K562 (cell line): Measurements from ENCODE around the gene SUCNR1. TPM values are rescaled to one million over a fixed set of nuclear protein-coding genes. Genes with fewer than 3 reads are reported as not detected.

Experiments
- ATAC-seq: fragments of 200-7000 bp; cut with Tn5 transposase; 3 replicates; pipeline ENCODE4 v1.9.1; 2020; ENCODE audit warnings: moderate library complexity
- BruUV-seq: library from RNA; stranded (reverse); fragments of 400-500 nt; replicated peaks from 2 replicates; lab custom pipeline; 2021; lab: Mats Ljungman, UMichigan
- CTCF ChIA-PET: fragments of 300-600 bp; formaldehyde crosslinking; extraction: SDS; loops from one replicate; lab custom pipeline; 2021; ENCODE audit warnings: low intra/inter-chr PET ratio; lab: Yijun Ruan, JAX
- POLR2A ChIA-PET: fragments of 300-600, 350-650 bp; sonication (Branson Sonifier 250); formaldehyde crosslinking; extraction: SDS; loops from one replicate; lab custom pipeline; 2021; ENCODE audit warnings: antibody characterized with exemption, inconsistent platforms; lab: Yijun Ruan, JAX
- DNase-seq, 4 experiments: peaks; one replicate each; pipeline versions ENCODE4 v3.0.0 to v3.0.0-alpha.2; 2011 to 2018; ENCODE audit warnings: low spot score in 3 of 4, mixed read lengths in 3 of 4; ENCODE audit errors: extremely low read depth in 1 of 4
- FAIRE-seq: peaks from 2 replicates; lab custom pipeline; 2011; peaks lifted over from hg19 to GRCh38; lab: Jason Lieb, UNC
- H2AFZ ChIP-seq: 2 replicates; pipeline ENCODE4 v1.6.0; 2011; ENCODE audit warnings: low read depth, low read length, control low read depth, inconsistent platforms
- H3K27ac ChIP-seq: fragments of 200-600 bp; 3 replicates; pipeline ENCODE4 v1.8.0; 2011; ENCODE audit warnings: low read depth, mild to moderate bottlenecking, control low read depth, inconsistent platforms, low read length, moderate library complexity, mixed read lengths; ENCODE audit errors: extremely low read depth
- H3K27me3 ChIP-seq, 2 experiments: fragments of 300-600 bp in 1 of 2; 2 replicates in 1 of 2; 3 replicates in 1 of 2; pipeline versions ENCODE4 v1.6.0 to v1.8.0; 2011; ENCODE audit warnings: inconsistent platforms in 2 of 2, low read length in 2 of 2, mild to moderate bottlenecking in 1 of 2, mixed read lengths in 1 of 2, moderate library complexity in 1 of 2; ENCODE audit not compliant: control insufficient read depth in 2 of 2, insufficient read depth in 2 of 2
- H3K36me3 ChIP-seq: fragments of 300-600 bp; 3 replicates; pipeline ENCODE4 v1.8.0; 2011; ENCODE audit warnings: mild to moderate bottlenecking, low read length, inconsistent platforms; ENCODE audit not compliant: control insufficient read depth, insufficient read depth
- H3K4me1 ChIP-seq, 2 experiments: fragments of 200-600 bp in 1 of 2; replicated peaks in 1 of 2; 2 replicates in 1 of 2; 3 replicates in 1 of 2; pipeline versions ENCODE4 v1.5.1 to v1.8.0; 2011; ENCODE audit warnings: inconsistent platforms in 2 of 2, low read length in 2 of 2, mild to moderate bottlenecking in 1 of 2, mixed read lengths in 1 of 2, moderate library complexity in 1 of 2; ENCODE audit not compliant: control insufficient read depth in 2 of 2, insufficient read depth in 2 of 2
- H3K4me2 ChIP-seq: 2 replicates; pipeline ENCODE4 v1.6.1; 2011; ENCODE audit warnings: low read length, control low read depth, inconsistent platforms, mixed read lengths; ENCODE audit not compliant: insufficient read depth
- H3K4me3 ChIP-seq: fragments of 200-600 bp; sonication (generic), shearing (Covaris generic); 2 replicates; pipeline ENCODE4 v1.5.1; 2016; ENCODE audit warnings: control low read depth, inconsistent platforms
- H3K79me2 ChIP-seq: fragments of 200-600 bp; 3 replicates; pipeline ENCODE4 v1.8.0; 2011; ENCODE audit warnings: low read length, inconsistent platforms; ENCODE audit not compliant: control insufficient read depth, insufficient read depth
- H3K9ac ChIP-seq, 2 experiments: 2 replicates each; pipeline versions ENCODE4 v1.6.0 to v1.6.1; 2011; ENCODE audit warnings: low read depth in 2 of 2, low read length in 2 of 2, control low read depth in 1 of 2, inconsistent platforms in 1 of 2, mild to moderate bottlenecking in 1 of 2, mixed read lengths in 1 of 2; ENCODE audit not compliant: insufficient read depth in 1 of 2
- H3K9me1 ChIP-seq: one replicate; pipeline ENCODE4 v1.6.0; 2011; ENCODE audit warnings: inconsistent platforms, mild to moderate bottlenecking, low read length, moderate library complexity; ENCODE audit not compliant: control insufficient read depth, insufficient read depth
- H3K9me3 ChIP-seq: replicated peaks from 2 replicates; pipeline ENCODE4 v1.5.1; 2011; ENCODE audit warnings: low read depth, low read length, inconsistent platforms; ENCODE audit not compliant: control insufficient read depth, insufficient read depth
- H4K20me1 ChIP-seq: replicated peaks from 2 replicates; pipeline ENCODE4 v1.6.1; 2011; ENCODE audit warnings: low read length, inconsistent platforms, mixed read lengths; ENCODE audit not compliant: control insufficient read depth, insufficient read depth
- GATAD2A ChIP-seq: fragments of 450-650 bp; IDR thresholded peaks from 2 replicates; pipeline ENCODE4 v1.6.1; 2017
- HMGXB4 ChIP-seq: sonication (generic); formaldehyde crosslinking; IDR thresholded peaks from 2 replicates; pipeline ENCODE4 v1.8.1; 2023; ENCODE audit warnings: mild to moderate bottlenecking, missing genetic modification reagents
- MAFK ChIP-seq: IDR thresholded peaks from 2 replicates; pipeline ENCODE4 v1.6.1; 2011; ENCODE audit warnings: low read length, improper control_type of control experiment
- SAP30 ChIP-seq: fragments of 200-600 bp; sonication (generic); IDR thresholded peaks from 2 replicates; pipeline ENCODE4 v1.6.1; 2012; ENCODE audit warnings: borderline replicate concordance, low read depth, mild to moderate bottlenecking, moderate library complexity, low read length, control low read depth, inconsistent platforms; ENCODE audit not compliant: insufficient read depth, poor library complexity, severe bottlenecking
- TGIF2 ChIP-seq: sonication (generic); formaldehyde crosslinking; IDR thresholded peaks from 2 replicates; pipeline ENCODE4 v1.8.1; 2022; ENCODE audit warnings: mild to moderate bottlenecking, missing genetic modification reagents, moderate library complexity
- ZBTB1 ChIP-seq: sonication (generic); formaldehyde crosslinking; IDR thresholded peaks from 2 replicates; pipeline ENCODE4 v1.8.1; 2023; ENCODE audit warnings: missing genetic modification reagents, low read depth, mild to moderate bottlenecking, borderline replicate concordance
- ZBTB33 ChIP-seq: sonication (generic); formaldehyde crosslinking; IDR thresholded peaks from 2 replicates; pipeline ENCODE4 v1.8.1; 2023; ENCODE audit warnings: mild to moderate bottlenecking, missing genetic modification reagents
- ZNF121 ChIP-seq: sonication (generic); formaldehyde crosslinking; conservative IDR thresholded peaks from 2 replicates; pipeline ENCODE4 v1.8.0; 2022; ENCODE audit warnings: missing genetic modification reagents
- ZNF764 ChIP-seq: fragments of 250-450 bp; sonication (Bioruptor Pico); IDR thresholded peaks from 2 replicates; pipeline ENCODE4 v1.4.0; 2020; ENCODE audit warnings: low read depth, mild to moderate bottlenecking, moderate library complexity
- WGBS: fragments of 100-300 bp; shearing (Covaris generic); methylation state at CpG from one replicate; pipeline ENCODE4 v1.1.6; 2016; ENCODE audit warnings: low coverage, mixed read lengths; ENCODE audit not compliant: insufficient coverage; ENCODE audit errors: missing lambda C conversion rate; 5-methylcytosine and 5-hydroxymethylcytosine counted together
- in situ Hi-C: fragments of 300-500 bp; cut with MboI; formaldehyde crosslinking; loops from 4 replicates; pipeline ENCODE4 v1.15.0; 2018; ENCODE audit warnings: inconsistent platforms, mixed read lengths
- intact Hi-C: fragments of 100-400 bp; cut with micrococcal nuclease; formaldehyde crosslinking; loops from 2 replicates; pipeline ENCODE4 v1.14.2; 2022
- polyA plus RNA-seq, 8 experiments: library from polyadenylated mRNA; depleted of rRNA in 4 of 8; stranded (reverse) in 5 of 8; unstranded in 3 of 8; fragments of >200 nt; fragmentation: Nextera tagmentation in 2 of 8; fragmentation: Illumina TruSeq in 1 of 8; extraction: Ambion mirVana in 2 of 8; extraction: Trizol in 1 of 8; gene quantifications; 2 replicates each; pipeline versions ENCODE4 v1.2.1 to v1.2.3, GENCODE V29; 2011 to 2014; ENCODE audit warnings: inconsistent platforms in 1 of 8, missing spikeins in 1 of 8
- total RNA-seq, 7 experiments: library from RNA; depleted of rRNA in 6 of 7; stranded (reverse); fragments of >200 nt in 6 of 7; fragmentation: Illumina TruSeq in 2 of 7; extraction: Trizol in 2 of 7; gene quantifications; 2 replicates each; pipeline versions ENCODE4 v1.2.1 to v1.2.3, GENCODE V29; 2011 to 2021; ENCODE audit warnings: low replicate concordance in 1 of 7
- TF ChIP-seq, protein P1 (sequence below): fragments of 450-650 bp; formaldehyde crosslinking; IDR thresholded peaks from 2 replicates; pipeline ENCODE4 v1.4.0; 2020; ENCODE audit warnings: mild to moderate bottlenecking
- TF ChIP-seq, protein P2 (sequence below): fragments of 450-650 bp; formaldehyde crosslinking; IDR thresholded peaks from 2 replicates; pipeline ENCODE4 v1.4.0; 2020; ENCODE audit warnings: mild to moderate bottlenecking, moderate library complexity

Gene SUCNR1
- total and polyA plus RNA-seq, 9 of the 15 experiments (the other 6 are each of a cell fraction or from before 2014, with no cell fraction given), result 0.04 to 0.54 (median 0.13) TPM

GRCh38 chr3:151845306-151845905 lies 28.0 kb upstream of the SUCNR1 start:
- Histone ChIP-seq H3K4me2 (no peak overlapping the region), H3K79me2 (no peaks in the 10 kb centered on the region), H3K27ac (no peak overlapping the region), H3K4me1 (no peaks in the 10 kb centered on the region; a peak in 1 of 5 replicates), H3K9ac (no peak overlapping the region), H4K20me1 (no peaks in the 10 kb centered on the region), H3K36me3 (no peaks in the 10 kb centered on the region), H3K9me3 (no peaks in the 10 kb centered on the region), H2AFZ (no peak overlapping the region), H3K9me1 (no peaks in the 10 kb centered on the region), H3K4me3 (no peak overlapping the region), H3K27me3 (no peaks in the 10 kb centered on the region)
- ChIA-PET POLR2A (no interaction called here), CTCF (no interaction called here)
- FAIRE-seq (no peak), DNase-seq (no peak), ATAC-seq (no peak)
- in situ Hi-C loops (loop anchor here (5.0 to 25.0 kb wide), 2 partner anchors 62 to 608 kb away; no protein-coding TSS in a partner anchor), intact Hi-C loops (no loop called here)
- no peak for TF ChIP-seq GATAD2A
- TF ChIP-seq ZNF121 (CRISPR knock-in tag), result no peak
- no peak for TF ChIP-seq ZNF764 (CRISPR knock-in tag)
- TF ChIP-seq, protein P1, sequence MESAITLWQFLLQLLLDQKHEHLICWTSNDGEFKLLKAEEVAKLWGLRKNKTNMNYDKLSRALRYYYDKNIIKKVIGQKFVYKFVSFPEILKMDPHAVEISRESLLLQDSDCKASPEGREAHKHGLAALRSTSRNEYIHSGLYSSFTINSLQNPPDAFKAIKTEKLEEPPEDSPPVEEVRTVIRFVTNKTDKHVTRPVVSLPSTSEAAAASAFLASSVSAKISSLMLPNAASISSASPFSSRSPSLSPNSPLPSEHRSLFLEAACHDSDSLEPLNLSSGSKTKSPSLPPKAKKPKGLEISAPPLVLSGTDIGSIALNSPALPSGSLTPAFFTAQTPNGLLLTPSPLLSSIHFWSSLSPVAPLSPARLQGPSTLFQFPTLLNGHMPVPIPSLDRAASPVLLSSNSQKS (CRISPR knock-in tag), result no peak
- TF ChIP-seq ZBTB33, result no peak
- no peak for TF ChIP-seq SAP30
- no peak for TF ChIP-seq HMGXB4 (CRISPR knock-in tag)
- TF ChIP-seq TGIF2 (CRISPR knock-in tag), result no peak
- no peak for TF ChIP-seq ZBTB1 (CRISPR knock-in tag)
- TF ChIP-seq MAFK, result no peak
- TF ChIP-seq, protein P2, sequence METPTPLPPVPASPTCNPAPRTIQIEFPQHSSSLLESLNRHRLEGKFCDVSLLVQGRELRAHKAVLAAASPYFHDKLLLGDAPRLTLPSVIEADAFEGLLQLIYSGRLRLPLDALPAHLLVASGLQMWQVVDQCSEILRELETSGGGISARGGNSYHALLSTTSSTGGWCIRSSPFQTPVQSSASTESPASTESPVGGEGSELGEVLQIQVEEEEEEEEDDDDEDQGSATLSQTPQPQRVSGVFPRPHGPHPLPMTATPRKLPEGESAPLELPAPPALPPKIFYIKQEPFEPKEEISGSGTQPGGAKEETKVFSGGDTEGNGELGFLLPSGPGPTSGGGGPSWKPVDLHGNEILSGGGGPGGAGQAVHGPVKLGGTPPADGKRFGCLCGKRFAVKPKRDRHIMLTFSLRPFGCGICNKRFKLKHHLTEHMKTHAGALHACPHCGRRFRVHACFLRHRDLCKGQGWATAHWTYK (CRISPR knock-in tag), result no peak
- no TSS peak for BruUV-seq
- 5% methylated on average over 3 of the region's 3 CpGs for WGBS
